Right lung (tissue), 5 donors: ENCODE results near the gene MYBL2. TPM values are rescaled to one million over a fixed set of nuclear protein-coding genes. Genes with fewer than 3 reads are reported as not detected.

ENCODE experiments used
- DNase-seq, 2 donors: peaks; one replicate each; pipeline ENCODE4 v3.0.0-alpha.2; 2013
- polyA plus RNA-seq, 5 donors: library from polyadenylated mRNA; unstranded; fragments of 120-200 nt; gene quantifications; one replicate each; pipeline versions ENCODE4 v1.2.1 to v1.2.3, GENCODE V29; 2013; ENCODE audit warnings: inconsistent platforms in 1 of 5, low replicate concordance in 1 of 5; ENCODE audit not compliant: insufficient read length in 5 of 5, insufficient read depth in 1 of 5

MYBL2 gene
- polyA plus RNA-seq, 5 donors, result 15.7 to 29.1 (median 20.6) TPM

GRCh38 chr20:43721429-43722152, 54.7 kb downstream of the MYBL2 start:
- no peak for DNase-seq

GRCh38 chr20:43722153-43722505, 55.2 kb downstream of the MYBL2 start:
- no peak for DNase-seq

- DNase-seq, result no peak
Observed at GRCh38 chr20:43723186-43723585, 56.3 kb downstream of the MYBL2 start.

- no peak for DNase-seq
Observed at GRCh38 chr20:43723735-43724134, 56.8 kb downstream of the MYBL2 start.

GRCh38 chr20:43724383-43724782, 57.5 kb downstream of the MYBL2 start:
- DNase-seq, result no peak

GRCh38 chr20:43725666-43726065, 58.8 kb downstream of the MYBL2 start:
- DNase-seq, result no peak

GRCh38 chr20:43726333-43726732, 59.4 kb downstream of the MYBL2 start:
- no peak for DNase-seq

GRCh38 chr20:43726811-43727338, 60.0 kb downstream of the MYBL2 start, which contains the start of gene GTSF1L:
TSS of gene GTSF1L (minus strand) at chr20:43727002. CDS start at chr20:43726694, 308 bp downstream.
- DNase-seq, result no peak

GRCh38 chr20:43727980-43728590, 61.2 kb downstream of the MYBL2 start:
- DNase-seq, result no peak

GRCh38 chr20:43728686-43729255, 61.9 kb downstream of the MYBL2 start:
- no peak for DNase-seq

GRCh38 chr20:43731469-43731868, 64.6 kb downstream of the MYBL2 start:
- no peak for DNase-seq

- DNase-seq, result no peak
Observed at GRCh38 chr20:43731927-43732326, 65.0 kb downstream of the MYBL2 start.

GRCh38 chr20:43736588-43737158, 69.8 kb downstream of the MYBL2 start:
- no peak for DNase-seq

GRCh38 chr20:43737925-43738324, 71.0 kb downstream of the MYBL2 start:
- no peak for DNase-seq

GRCh38 chr20:43739148-43739749, 72.3 kb downstream of the MYBL2 start:
- no peak for DNase-seq

GRCh38 chr20:43740642-43741041, 73.7 kb downstream of the MYBL2 start:
- no peak for DNase-seq

GRCh38 chr20:43744151-43744611, 77.3 kb downstream of the MYBL2 start:
- DNase-seq, result peak; percentile 30 to 39

GRCh38 chr20:43744966-43745730, 78.2 kb downstream of the MYBL2 start:
- DNase-seq, result no peak

GRCh38 chr20:43746344-43747137, 79.6 kb downstream of the MYBL2 start:
- no peak for DNase-seq

GRCh38 chr20:43748274-43748673, 81.4 kb downstream of the MYBL2 start:
- DNase-seq, result no peak
